H1 (cell line): ENCODE measurements around the gene HMGA1. TPM values are rescaled to one million over a fixed set of nuclear protein-coding genes. Genes with fewer than 3 reads are reported as not detected.

Experiments used
- BRCA1 ChIP-seq: IDR thresholded peaks from 2 replicates; pipeline ENCODE4 v1.6.1; 2012; ENCODE audit warnings: low read depth, low read length, improper control_type of control experiment
- CHD2 ChIP-seq: IDR thresholded peaks from 2 replicates; pipeline ENCODE4 v1.6.1; 2012; ENCODE audit warnings: low read length, improper control_type of control experiment
- CTBP2 ChIP-seq: IDR thresholded peaks from 2 replicates; pipeline ENCODE4 v1.7.0; 2011; ENCODE audit warnings: borderline replicate concordance, mild to moderate bottlenecking, moderate library complexity, mixed read lengths, low read length; ENCODE audit not compliant: insufficient read depth, insufficient read length
- E2F6 ChIP-seq: IDR thresholded peaks from 2 replicates; pipeline ENCODE4 v1.6.1; 2012; ENCODE audit warnings: inconsistent platforms
- EP300 ChIP-seq, 2 experiments: IDR thresholded peaks; 1 replicate in 1 of 2; 2 replicates in 1 of 2; pipeline ENCODE4 v1.6.1; 2011 to 2012; ENCODE audit warnings: low read depth in 2 of 2, low read length in 2 of 2, mild to moderate bottlenecking in 2 of 2, borderline replicate concordance in 1 of 2, inconsistent platforms in 1 of 2, moderate library complexity in 1 of 2
- GTF2F1 ChIP-seq: IDR thresholded peaks from 2 replicates; pipeline ENCODE4 v1.6.1; 2012; ENCODE audit warnings: low read depth, low read length, improper control_type of control experiment, borderline replicate concordance
- KDM4A ChIP-seq: IDR thresholded peaks from one replicate; pipeline ENCODE4 v1.7.1; 2012; ENCODE audit warnings: low read depth, mild to moderate bottlenecking, moderate library complexity, low read length, inconsistent platforms; ENCODE audit not compliant: severe bottlenecking
- KDM5A ChIP-seq: fragments of 200-600 bp; IDR thresholded peaks from 2 replicates; pipeline ENCODE4 v1.7.1; 2012; ENCODE audit warnings: mild to moderate bottlenecking, low read length, inconsistent platforms, mixed read lengths
- MAX ChIP-seq: IDR thresholded peaks from 2 replicates; pipeline ENCODE4 v1.6.1; 2012; ENCODE audit warnings: inconsistent platforms
- NRF1 ChIP-seq: IDR thresholded peaks from 2 replicates; pipeline ENCODE4 v1.6.1; 2011; ENCODE audit warnings: mild to moderate bottlenecking, low read depth, low read length, improper control_type of control experiment
- POLR2AphosphoS5 ChIP-seq: IDR thresholded peaks from 2 replicates; pipeline ENCODE4 v1.6.1; 2011; ENCODE audit warnings: low read depth, low read length
- RFX5 ChIP-seq: IDR thresholded peaks from 2 replicates; pipeline ENCODE4 v1.6.1; 2011; ENCODE audit warnings: low read depth, low read length, improper control_type of control experiment, borderline replicate concordance
- SAP30 ChIP-seq: fragments of 300-600 bp; sonication (generic); IDR thresholded peaks from 2 replicates; pipeline ENCODE4 v1.7.1; 2012; ENCODE audit warnings: low read length, moderate library complexity, mild to moderate bottlenecking, inconsistent platforms; ENCODE audit not compliant: insufficient read depth, insufficient replicate concordance
- SIRT6 ChIP-seq: IDR thresholded peaks from one replicate; pipeline ENCODE4 v1.7.1; 2012; ENCODE audit warnings: low read length, inconsistent platforms
- SIX5 ChIP-seq: IDR thresholded peaks from 2 replicates; pipeline ENCODE4 v1.6.1; 2011; ENCODE audit warnings: mild to moderate bottlenecking, low read depth, low read length
- SP1 ChIP-seq: IDR thresholded peaks from 2 replicates; pipeline ENCODE4 v1.6.1; 2011; ENCODE audit warnings: low read depth, low read length
- SP2 ChIP-seq: IDR thresholded peaks from 2 replicates; pipeline ENCODE4 v1.6.1; 2012; ENCODE audit warnings: mild to moderate bottlenecking, low read length, inconsistent platforms
- SRF ChIP-seq: IDR thresholded peaks from 2 replicates; pipeline ENCODE4 v1.6.1; 2011; ENCODE audit warnings: mild to moderate bottlenecking, low read depth, low read length, moderate library complexity
- SUZ12 ChIP-seq: fragments of 200-600 bp; sonication (generic); IDR thresholded peaks from 2 replicates; pipeline ENCODE4 v1.6.1; 2012; ENCODE audit warnings: mild to moderate bottlenecking, inconsistent platforms, low read length, moderate library complexity, mixed read lengths
- TAF1 ChIP-seq: IDR thresholded peaks from 2 replicates; pipeline ENCODE4 v1.6.1; 2011; ENCODE audit warnings: mild to moderate bottlenecking, low read depth, low read length
- TAF7 ChIP-seq: optimal IDR thresholded peaks from 2 replicates; pipeline ENCODE3; 2011; ENCODE audit warnings: low read depth, mild to moderate bottlenecking, inconsistent platforms, low read length, moderate library complexity, borderline replicate concordance
- TBP ChIP-seq: IDR thresholded peaks from 2 replicates; pipeline ENCODE4 v1.6.1; 2011; ENCODE audit warnings: low read depth, low read length, improper control_type of control experiment
- TCF12 ChIP-seq: IDR thresholded peaks from 2 replicates; pipeline ENCODE4 v1.6.1; 2011; ENCODE audit warnings: low read depth, mild to moderate bottlenecking, low read length
- TEAD4 ChIP-seq: IDR thresholded peaks from 2 replicates; pipeline ENCODE4 v1.6.1; 2012; ENCODE audit warnings: low read depth, low read length, inconsistent platforms, mixed read lengths
- polyA plus RNA-seq, 7 experiments: library from polyadenylated mRNA; depleted of rRNA in 3 of 7; stranded (reverse) in 5 of 7; unstranded in 2 of 7; fragments of >200 nt in 5 of 7; fragments of 200-250 nt in 2 of 7; gene quantifications; 1 replicate in 5 of 7; 2 replicates in 1 of 7; 4 replicates in 1 of 7; pipeline versions ENCODE4 v1.2.1 to v1.2.3, GENCODE V29; 2011 to 2013; ENCODE audit warnings: missing spikeins in 2 of 7, mixed read lengths in 2 of 7
- total RNA-seq: library from RNA; stranded (reverse); fragmentation: NEBNext Ultra II Directional; extraction: Animal tissue kit (Norgen Biotek cat#: 25700); gene quantifications from 2 replicates; pipeline ENCODE4 v1.2.1, GENCODE V29; 2021

The HMGA1 gene
- total and polyA plus RNA-seq, 2 of the 8 experiments (the other 6 are each of a cell fraction or from before 2014, with no cell fraction given), result 1,557 to 2,636 TPM

- peak; percentile 83 for TF ChIP-seq POLR2AphosphoS5
- TF ChIP-seq MAX, result peak; percentile 54
- TF ChIP-seq CTBP2, result no peak
- TF ChIP-seq SRF, result no peak
- TF ChIP-seq E2F6, result no peak
- TF ChIP-seq TCF12, result no peak
- no peak for TF ChIP-seq RFX5
- no peak for TF ChIP-seq SP2
- TF ChIP-seq KDM4A, result no peak
- no peak for TF ChIP-seq SUZ12
- TF ChIP-seq KDM5A, result no peak
- no peak for TF ChIP-seq EP300 (IDR thresholded peaks at IDR 0.05; ENCODE audit: borderline replicate concordance in 1 of 2, low read depth in 2 of 2, low read length in 2 of 2)
- TF ChIP-seq TEAD4, result no peak
- no peak for TF ChIP-seq BRCA1
- TF ChIP-seq SIRT6, result no peak
- no peak for TF ChIP-seq SP1
- TF ChIP-seq GTF2F1, result no peak
- no peak for TF ChIP-seq TBP
- TF ChIP-seq NRF1, result no peak
- TF ChIP-seq TAF1, result peak; percentile 70; the same call in 1 of the 2 replicates
- no peak for TF ChIP-seq SAP30
- TF ChIP-seq CHD2, result no peak
- TF ChIP-seq TAF7, result peak; percentile 63
- TF ChIP-seq SIX5, result no peak
- TF ChIP-seq, all 59 proteins: peak for 10
Observed at GRCh38 chr6:34223956-34224940, 12.4 kb upstream of the HMGA1 start (continued).
